WTC11 (cell line): ENCODE results near the gene CELSR3. TPM values are rescaled to one million over a fixed set of nuclear protein-coding genes. Genes with fewer than 3 reads are reported as not detected.

Experiments used
- ATAC-seq: fragments of 200-7000 bp; cut with Tn5 transposase; 2 replicates; pipeline ENCODE4 v1.10.0; 2021; ENCODE audit warnings: mild to moderate bottlenecking, moderate library complexity
- CTCF ChIA-PET: fragments of 300-600 bp; sonication (Branson Sonifier 250); formaldehyde crosslinking; loops from one replicate; lab custom pipeline; 2021; ENCODE audit warnings: antibody characterized with exemption; lab: Charles Lee
- POLR2A ChIA-PET: fragments of 350-600 bp; sonication (Branson Sonifier 250); formaldehyde crosslinking; loops from one replicate; lab custom pipeline; 2021; ENCODE audit warnings: antibody characterized with exemption; lab: Charles Lee
- DNase-seq: peaks from one replicate; pipeline ENCODE4 v3.0.0; 2021; ENCODE audit warnings: low spot score
- H3K27ac Mint-ChIP-seq: 2 replicates; pipeline ENCODE4 v1.8.0; 2021; ENCODE audit warnings: mixed read lengths
- H3K27me3 Mint-ChIP-seq: 2 replicates; pipeline ENCODE4 v1.8.0; 2021; ENCODE audit warnings: low read depth, mild to moderate bottlenecking, moderate library complexity, mixed read lengths
- H3K36me3 Mint-ChIP-seq: 2 replicates; pipeline ENCODE4 v1.8.0; 2021; ENCODE audit warnings: mixed read lengths
- H3K4me1 Mint-ChIP-seq: 2 replicates; pipeline ENCODE4 v1.8.0; 2022; ENCODE audit warnings: mixed read lengths
- H3K4me3 Mint-ChIP-seq: 2 replicates; pipeline ENCODE4 v1.8.0; 2021; ENCODE audit warnings: mild to moderate bottlenecking, moderate library complexity, mixed read lengths
- H3K9me3 Mint-ChIP-seq: 2 replicates; pipeline ENCODE4 v1.8.0; 2021; ENCODE audit warnings: mixed read lengths
- AFF4 ChIP-seq: sonication (generic); formaldehyde crosslinking; IDR thresholded peaks from 2 replicates; pipeline ENCODE4 v1.8.1; 2023; ENCODE audit warnings: mild to moderate bottlenecking, missing genetic modification reagents, borderline replicate concordance
- ARID4B ChIP-seq: sonication (generic); formaldehyde crosslinking; IDR thresholded peaks from 2 replicates; pipeline ENCODE4 v1.8.0; 2023; ENCODE audit warnings: missing genetic modification reagents, mild to moderate bottlenecking, borderline replicate concordance
- ATF6 ChIP-seq: sonication (generic); formaldehyde crosslinking; IDR thresholded peaks from 2 replicates; pipeline ENCODE4 v1.8.1; 2023; ENCODE audit warnings: mild to moderate bottlenecking, missing genetic modification reagents
- CTCF ChIP-seq: fragments of 200-600 bp; IDR thresholded peaks from 2 replicates; pipeline ENCODE4 v1.8.0; 2022; ENCODE audit warnings: antibody characterized with exemption
- GABPB1 ChIP-seq: sonication (generic); formaldehyde crosslinking; IDR thresholded peaks from 2 replicates; pipeline ENCODE4 v1.8.1; 2023; ENCODE audit warnings: mild to moderate bottlenecking, missing genetic modification reagents
- MXD4 ChIP-seq: fragments of 250-450 bp; sonication (Bioruptor Pico); IDR thresholded peaks from 2 replicates; pipeline ENCODE4 v1.8.0; 2021; ENCODE audit warnings: mild to moderate bottlenecking, moderate library complexity, borderline replicate concordance
- MYBL2 ChIP-seq: sonication (generic); formaldehyde crosslinking; IDR thresholded peaks from 2 replicates; pipeline ENCODE4 v1.8.1; 2023; ENCODE audit warnings: mild to moderate bottlenecking, moderate library complexity, missing genetic modification reagents
- OVOL2 ChIP-seq: fragments of 250-450 bp; sonication (Bioruptor Pico); IDR thresholded peaks from 2 replicates; pipeline ENCODE4 v1.9.0; 2021; ENCODE audit warnings: mild to moderate bottlenecking, borderline replicate concordance
- STAT6 ChIP-seq: sonication (generic); formaldehyde crosslinking; conservative IDR thresholded peaks from 2 replicates; pipeline ENCODE4 v1.8.1; 2023; ENCODE audit warnings: mild to moderate bottlenecking, low read depth, missing genetic modification reagents, moderate library complexity
- TP53 ChIP-seq: sonication (generic); formaldehyde crosslinking; IDR thresholded peaks from 2 replicates; pipeline ENCODE4 v1.8.1; 2023; ENCODE audit warnings: mild to moderate bottlenecking, missing genetic modification reagents
- USF1 ChIP-seq: sonication (generic); formaldehyde crosslinking; IDR thresholded peaks from 2 replicates; pipeline ENCODE4 v1.8.0; 2022; ENCODE audit warnings: mild to moderate bottlenecking, missing genetic modification reagents
- USF2 ChIP-seq: sonication (generic); formaldehyde crosslinking; IDR thresholded peaks from 2 replicates; pipeline ENCODE4 v1.8.1; 2023; ENCODE audit warnings: mild to moderate bottlenecking, missing genetic modification reagents, moderate library complexity
- ZBTB21 ChIP-seq: sonication (generic); formaldehyde crosslinking; IDR thresholded peaks from 2 replicates; pipeline ENCODE4 v1.8.1; 2023; ENCODE audit warnings: mild to moderate bottlenecking, missing genetic modification reagents, borderline replicate concordance
- total RNA-seq: library from RNA; stranded (reverse); gene quantifications from 3 replicates; pipeline ENCODE4 v1.2.3, GENCODE V29; 2021

The CELSR3 gene
- total RNA-seq, 1 experiment from 2014 or later = 27.9 TPM

- TF ChIP-seq MYBL2 (no peak), CTCF (no peak), ARID4B (no peak)
These were observed 37.1 kb downstream of the CELSR3 start (continued) for GRCh38 chr3:48625600-48625999.

- Mint-ChIP-seq H3K27ac (peak overlapping the region; percentile 87), H3K4me1 (peaks cover 7% of the 10 kb centered on the region), H3K4me3 (no peak overlapping the region), H3K27me3 (no peaks in the 10 kb centered on the region), H3K36me3 (peaks cover 36% of the 10 kb centered on the region), H3K9me3 (no peaks in the 10 kb centered on the region)
- DNase-seq (no peak), ATAC-seq (no peak)
- ChIA-PET POLR2A (interaction anchor here (1.2 to 1.5 kb wide), 2 partner anchors 10 to 15 kb away, joined by 4 to 7 read pairs; partner anchors contain the start of gene UQCRC1), CTCF (interaction anchor here (0.6 to 5.5 kb wide), 6 partner anchors 11 to 189 kb away, joined by 3 to 44 read pairs (median 7); partner anchors contain the start of genes SLC26A6 and UQCRC1)
- TF ChIP-seq AFF4 (CRISPR knock-in tag) (no peak), OVOL2 (CRISPR knock-in tag) (no peak), USF2 (CRISPR knock-in tag) (peak; percentile 63; the same call in 1 of the 2 replicates)
These were observed 37.9 kb downstream of the CELSR3 start for GRCh38 chr3:48624767-48625166.

GRCh38 chr3:48623851-48624547 is 38.7 kb downstream of the CELSR3 start:
- CTCF ChIA-PET = interaction anchor here (0.6 to 5.5 kb wide), 10 partner anchors 11 to 1674 kb away, joined by 3 to 44 read pairs (median 6); partner anchors contain the start of genes SLC26A6 and UQCRC1
- Mint-ChIP-seq H3K27ac (no peak overlapping the region), H3K36me3 (peaks cover 28% of the 10 kb centered on the region), H3K4me3 (no peak overlapping the region), H3K27me3 (no peaks in the 10 kb centered on the region), H3K9me3 (no peaks in the 10 kb centered on the region), H3K4me1 (peaks cover 7% of the 10 kb centered on the region)
- ATAC-seq (no peak), DNase-seq (no peak)
- POLR2A ChIA-PET = interaction anchor here (0.6 to 1.5 kb wide), 5 partner anchors 10 to 254 kb away, joined by 3 to 7 read pairs (median 4); partner anchors contain the start of genes SLC26A6 and UQCRC1
- no peak for TF ChIP-seq ATF6 (CRISPR knock-in tag)
- no peak for TF ChIP-seq STAT6 (CRISPR knock-in tag)
- peak; percentile 66; the same call in 1 of the 2 replicates for TF ChIP-seq USF1 (CRISPR knock-in tag)
- TF ChIP-seq TP53 (CRISPR knock-in tag) = no peak
- TF ChIP-seq GABPB1 (CRISPR knock-in tag) = peak; percentile 50; the same call in 1 of the 2 replicates
- TF ChIP-seq MXD4 (CRISPR knock-in tag) = no peak
- no peak for TF ChIP-seq ZBTB21 (CRISPR knock-in tag)
